HG03159 (cell line): ENCODE data around the gene ELMO1.

ENCODE experiments used
- ATAC-seq: cut with Tn5 transposase; IDR thresholded peaks from one replicate; pipeline ENCODE4 v1.9.1; 2021; ENCODE audit warnings: mild to moderate bottlenecking, moderate library complexity; ENCODE audit not compliant: unreplicated experiment

The ELMO1 gene

GRCh38 chr7:37035631-37036030 lies 413.0 kb downstream of the ELMO1 start:
- ATAC-seq: no peak

- ATAC-seq: no peak
Observed at GRCh38 chr7:37033141-37033540, 415.5 kb downstream of the ELMO1 start.

- no peak for ATAC-seq
Observed at GRCh38 chr7:37032258-37032601, 416.4 kb downstream of the ELMO1 start.

- ATAC-seq: no peak
Observed at GRCh38 chr7:37031571-37032257, 416.9 kb downstream of the ELMO1 start.

GRCh38 chr7:37028909-37029440 lies 419.7 kb downstream of the ELMO1 start:
- ATAC-seq: no peak

- ATAC-seq: no peak
Observed at GRCh38 chr7:37027557-37028341, 420.9 kb downstream of the ELMO1 start.

GRCh38 chr7:37027104-37027503 lies 421.6 kb downstream of the ELMO1 start:
- ATAC-seq: no peak

- ATAC-seq: no peak
Observed at GRCh38 chr7:37018954-37019353, 429.7 kb downstream of the ELMO1 start.

- ATAC-seq: no peak
Observed at GRCh38 chr7:37016064-37016878, 432.4 kb downstream of the ELMO1 start.

- no peak for ATAC-seq
Observed at GRCh38 chr7:37015353-37016034, 433.2 kb downstream of the ELMO1 start.

- no peak for ATAC-seq
Observed at GRCh38 chr7:37013771-37014170, 434.9 kb downstream of the ELMO1 start.

GRCh38 chr7:37011151-37011890 lies 437.3 kb downstream of the ELMO1 start:
- ATAC-seq: no peak

- no peak for ATAC-seq
Observed at GRCh38 chr7:37009125-37009675, 439.5 kb downstream of the ELMO1 start.

GRCh38 chr7:37007691-37008090 lies 441.0 kb downstream of the ELMO1 start:
- no peak for ATAC-seq

GRCh38 chr7:37007268-37007667 lies 441.4 kb downstream of the ELMO1 start:
- ATAC-seq: no peak

GRCh38 chr7:37006764-37007163 lies 441.9 kb downstream of the ELMO1 start:
- no peak for ATAC-seq

GRCh38 chr7:37000511-37000910 lies 448.2 kb downstream of the ELMO1 start:
- ATAC-seq: no peak

GRCh38 chr7:36999626-37000485 lies 448.8 kb downstream of the ELMO1 start:
- no peak for ATAC-seq

- ATAC-seq: no peak
Observed at GRCh38 chr7:36995776-36996175, 452.9 kb downstream of the ELMO1 start.
